Mammary epithelial cell (primary cell): Measurements from ENCODE around the gene DMD.

ENCODE experiments used
- CTCF ChIP-seq, 2 donors: IDR thresholded peaks in 1 of 2; conservative IDR thresholded peaks in 1 of 2; 2 replicates each; pipeline ENCODE4 v1.5.1; 2011 to 2012; ENCODE audit warnings: inconsistent platforms in 2 of 2, low read length in 2 of 2, mild to moderate bottlenecking in 2 of 2, control low read depth in 1 of 2, low read depth in 1 of 2; ENCODE audit not compliant: insufficient read depth in 1 of 2; ENCODE audit errors: extremely low read depth in 1 of 2
- EZH2 ChIP-seq: IDR thresholded peaks from 2 replicates; pipeline ENCODE4 v1.6.1; 2012; ENCODE audit warnings: low read length, inconsistent platforms, borderline replicate concordance

- TF ChIP-seq EZH2 (no peak), CTCF (conservative IDR thresholded peaks at IDR 0.05 in 1 of 2, IDR thresholded peaks at IDR 0.05 in 1 of 2; ENCODE audit: extremely low read depth in 1 of 2, insufficient read depth in 1 of 2, low read depth in 1 of 2, low read length in 2 of 2) (no peak)
Observed at GRCh38 chrX:31588355-31588754, 1623.0 kb downstream of the DMD start.
